NCI-H2171 treated with DMSO at 0.1 percent for 48 hours (cell line): ENCODE measurements around the gene PIMREG.

ENCODE experiments used
- DNase-seq: peaks from one replicate; lab custom pipeline; 2025; lab: John Stamatoyannopoulos, UW

Gene PIMREG

DNA sequence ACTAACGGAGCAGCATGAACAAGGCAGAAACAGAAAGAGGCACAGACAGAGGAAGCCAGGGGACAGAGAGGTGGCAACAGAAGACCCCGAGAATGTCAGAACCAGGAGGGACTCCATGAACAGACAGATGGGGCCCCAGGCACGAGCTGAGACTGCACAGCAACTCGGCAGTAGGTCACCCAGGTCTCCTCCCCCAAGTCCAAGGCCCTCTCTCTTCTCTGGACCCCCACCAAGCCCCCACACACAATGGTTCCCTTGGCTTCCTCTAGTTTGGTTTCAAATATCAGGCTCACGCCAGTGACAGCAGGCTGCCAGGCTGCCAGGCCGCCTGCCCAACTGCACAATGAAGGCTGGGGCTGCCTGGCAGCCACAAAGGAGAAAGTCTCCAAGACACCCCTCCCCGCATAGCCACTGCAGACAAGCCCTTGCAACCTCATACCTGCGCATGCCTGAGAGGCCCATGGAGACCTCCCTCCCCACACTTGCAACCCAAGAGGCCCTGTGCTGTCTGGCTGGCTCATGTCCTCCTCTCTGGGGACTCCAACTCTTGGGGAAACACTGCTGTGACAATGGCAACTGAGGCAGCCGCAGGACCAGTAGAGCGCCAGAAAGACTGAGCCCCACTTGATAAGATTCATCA lies 54.8 kb downstream of the PIMREG start:
- DNase-seq = no peak
